ENCODE measurements around the gene CBX2.

Gene CBX2

GRCh38 chr17:79792341-79792871, 14.5 kb downstream of the CBX2 start:
- H3K79me2 ChIP-seq (ENCODE audit: insufficient read depth, low read length), result peaks cover 25% of the 10 kb centered on the region
- no peak for TF ChIP-seq EZH2 (IDR thresholded peaks at IDR 0.05; ENCODE audit: borderline replicate concordance, low read depth, low read length, severe bottlenecking)
- no peak for TF ChIP-seq CTCF (IDR thresholded peaks at IDR 0.05; ENCODE audit: borderline replicate concordance, extremely low read depth, low read length, poor library complexity, severe bottlenecking)

GRCh38 chr17:79792984-79793923, 15.3 kb downstream of the CBX2 start:
- DNase-seq (no peak), ATAC-seq (ENCODE audit: insufficient read depth, low read depth) (no peak)
- peaks cover 26% of the 10 kb centered on the region for H4K20me1 ChIP-seq (ENCODE audit: insufficient read depth, low read length)
- H3K4me2 ChIP-seq (ENCODE audit: insufficient read depth, low read length), result no peak overlapping the region
- TF ChIP-seq EZH2 (IDR thresholded peaks at IDR 0.05; ENCODE audit: borderline replicate concordance, low read depth, low read length, severe bottlenecking) (no peak), CTCF (IDR thresholded peaks at IDR 0.05; ENCODE audit: borderline replicate concordance, extremely low read depth, low read length, poor library complexity, severe bottlenecking) (no peak)
- no peak overlapping the region for H3K4me3 ChIP-seq (ENCODE audit: low read depth in 1 of 2, low read length in 2 of 2)
- no peak overlapping the region for H2AFZ ChIP-seq (ENCODE audit: low read depth, low read length)
- peaks cover 6% of the 10 kb centered on the region for H3K27me3 ChIP-seq (ENCODE audit: insufficient read depth, low read length, poor library complexity)
- H3K36me3 ChIP-seq (ENCODE audit: insufficient read depth, low read length), result peaks cover 23% of the 10 kb centered on the region
- no peak overlapping the region for H3K9ac ChIP-seq (ENCODE audit: low read depth, low read length)
- no peaks in the 10 kb centered on the region for H3K9me3 ChIP-seq (ENCODE audit: insufficient read depth, low read length, severe bottlenecking)
- peaks cover 25% of the 10 kb centered on the region for H3K79me2 ChIP-seq (ENCODE audit: insufficient read depth, low read length)
- no peak overlapping the region for H3K27ac ChIP-seq (ENCODE audit: low read length)
- H3K4me1 ChIP-seq (ENCODE audit: insufficient read depth, low read length), result peaks cover 27% of the 10 kb centered on the region

More at GRCh38 chr17:79792341-79792871, 14.5 kb downstream of the CBX2 start:
- H3K9ac ChIP-seq (ENCODE audit: low read depth, low read length), result no peak overlapping the region
- no peaks in the 10 kb centered on the region for H3K9me3 ChIP-seq (ENCODE audit: insufficient read depth, low read length, severe bottlenecking)
- H4K20me1 ChIP-seq (ENCODE audit: insufficient read depth, low read length), result peaks cover 27% of the 10 kb centered on the region
- H2AFZ ChIP-seq (ENCODE audit: low read depth, low read length), result no peak overlapping the region
- DNase-seq, result no peak
- H3K36me3 ChIP-seq (ENCODE audit: insufficient read depth, low read length), result peaks cover 23% of the 10 kb centered on the region
- no peak overlapping the region for H3K4me3 ChIP-seq (ENCODE audit: low read depth in 1 of 2, low read length in 2 of 2)
- H3K4me1 ChIP-seq (ENCODE audit: insufficient read depth, low read length), result peaks cover 21% of the 10 kb centered on the region
- H3K27ac ChIP-seq (ENCODE audit: low read length), result no peak overlapping the region
- no peak for ATAC-seq (ENCODE audit: insufficient read depth, low read depth)
- no peaks in the 10 kb centered on the region for H3K27me3 ChIP-seq (ENCODE audit: insufficient read depth, low read length, poor library complexity)
- no peak overlapping the region for H3K4me2 ChIP-seq (ENCODE audit: insufficient read depth, low read length)

- H3K27me3 ChIP-seq (ENCODE audit: insufficient read depth, low read length, poor library complexity), result peaks cover 13% of the 10 kb centered on the region
- H3K4me3 ChIP-seq (ENCODE audit: low read depth in 1 of 2, low read length in 2 of 2), result no peak overlapping the region
Measured at GRCh38 chr17:79793924-79794304, 16.0 kb downstream of the CBX2 start.

More at GRCh38 chr17:79793924-79794304, 16.0 kb downstream of the CBX2 start:
- H3K9ac ChIP-seq (ENCODE audit: low read depth, low read length), result no peak overlapping the region
- peaks cover 26% of the 10 kb centered on the region for H4K20me1 ChIP-seq (ENCODE audit: insufficient read depth, low read length)
- TF ChIP-seq CTCF (IDR thresholded peaks at IDR 0.05; ENCODE audit: borderline replicate concordance, extremely low read depth, low read length, poor library complexity, severe bottlenecking) (no peak), EZH2 (IDR thresholded peaks at IDR 0.05; ENCODE audit: borderline replicate concordance, low read depth, low read length, severe bottlenecking) (no peak)
- DNase-seq (no peak), ATAC-seq (ENCODE audit: insufficient read depth, low read depth) (no peak)
- H3K79me2 ChIP-seq (ENCODE audit: insufficient read depth, low read length), result peaks cover 25% of the 10 kb centered on the region
- no peak overlapping the region; the same call in 1 of the 2 replicates for H3K4me2 ChIP-seq (ENCODE audit: insufficient read depth, low read length)
- peaks cover 23% of the 10 kb centered on the region for H3K36me3 ChIP-seq (ENCODE audit: insufficient read depth, low read length)
- no peaks in the 10 kb centered on the region for H3K9me3 ChIP-seq (ENCODE audit: insufficient read depth, low read length, severe bottlenecking)
- H2AFZ ChIP-seq (ENCODE audit: low read depth, low read length), result no peak overlapping the region
- H3K4me1 ChIP-seq (ENCODE audit: insufficient read depth, low read length), result peaks cover 30% of the 10 kb centered on the region
- no peak overlapping the region for H3K27ac ChIP-seq (ENCODE audit: low read length)

Measured in DND-41 (cell line).